GM23338 (cell line): ENCODE measurements around the gene EMP2. TPM values are rescaled to one million over a fixed set of nuclear protein-coding genes. Genes with fewer than 3 reads are reported as not detected.
"Not testable (repeated sequence)": the region's sequence is repeated elsewhere in the genome, so short reads cannot be mapped to it uniquely, and the experiment has no call there.

ENCODE experiments used
- ATAC-seq: fragments of 200-7000 bp; cut with Tn5 transposase; 3 replicates; pipeline ENCODE4 v1.9.1; 2020
- DNase-seq: peaks from one replicate; pipeline ENCODE4 v3.0.0-alpha.2; 2015; ENCODE audit warnings: low spot score
- H2AFZ ChIP-seq: fragments of 200-600 bp; sonication (generic); 2 replicates; pipeline ENCODE4 v1.8.0; 2016; ENCODE audit warnings: antibody characterized with exemption, mild to moderate bottlenecking, moderate library complexity
- H3F3A ChIP-seq: fragments of 200-600 bp; sonication (generic); replicated peaks from 2 replicates; pipeline ENCODE4 v1.8.0; 2017; ENCODE audit warnings: antibody characterized with exemption, mixed run types, low read depth
- H3K27ac ChIP-seq: fragments of 200-600 bp; sonication (generic); 2 replicates; pipeline ENCODE4 v1.6.1; 2016; ENCODE audit warnings: low read depth
- H3K27me3 ChIP-seq: fragments of 200-600 bp; sonication (generic); 2 replicates; pipeline ENCODE4 v1.8.0; 2016; ENCODE audit warnings: mild to moderate bottlenecking, mixed run types, moderate library complexity; ENCODE audit not compliant: insufficient read depth
- H3K36me3 ChIP-seq: fragments of 200-600 bp; sonication (generic); 2 replicates; pipeline ENCODE4 v1.8.0; 2016; ENCODE audit warnings: mild to moderate bottlenecking; ENCODE audit not compliant: insufficient read depth
- H3K4me1 ChIP-seq: fragments of 200-600 bp; sonication (generic); 2 replicates; pipeline ENCODE4 v1.8.0; 2016; ENCODE audit warnings: mild to moderate bottlenecking, moderate library complexity; ENCODE audit not compliant: insufficient read depth
- H3K4me2 ChIP-seq: fragments of 200-600 bp; sonication (generic); 2 replicates; pipeline ENCODE4 v1.7.1; 2017; ENCODE audit warnings: mixed run types
- H3K4me3 ChIP-seq: fragments of 200-600 bp; sonication (generic); 2 replicates; pipeline ENCODE4 v1.6.1; 2016; ENCODE audit warnings: mixed run types
- H3K79me2 ChIP-seq: fragments of 200-600 bp; sonication (generic); replicated peaks from 2 replicates; pipeline ENCODE4 v1.8.0; 2017; ENCODE audit warnings: mild to moderate bottlenecking; ENCODE audit not compliant: insufficient read depth
- H3K9me2 ChIP-seq: fragments of 200-600 bp; sonication (generic); 2 replicates; pipeline ENCODE4 v1.8.0; 2017; ENCODE audit not compliant: insufficient read depth
- H4K20me1 ChIP-seq: fragments of 200-600 bp; sonication (generic); replicated peaks from 2 replicates; pipeline ENCODE4 v1.8.0; 2017; ENCODE audit warnings: mild to moderate bottlenecking; ENCODE audit not compliant: insufficient read depth
- H3K27ac Mint-ChIP-seq: 2 replicates; pipeline ENCODE4 v1.8.0; 2020; ENCODE audit warnings: inconsistent platforms, mild to moderate bottlenecking, moderate library complexity, mixed read lengths
- H3K27me3 Mint-ChIP-seq: 3 replicates; pipeline ENCODE4 v1.8.0; 2022; ENCODE audit warnings: low read depth, mild to moderate bottlenecking, moderate library complexity, mixed read lengths, inconsistent platforms; ENCODE audit not compliant: insufficient read depth, poor library complexity
- H3K36me3 Mint-ChIP-seq: 3 replicates; pipeline ENCODE4 v1.8.0; 2021; ENCODE audit warnings: low read depth, mild to moderate bottlenecking, inconsistent platforms, moderate library complexity, mixed read lengths
- H3K4me1 Mint-ChIP-seq: 3 replicates; pipeline ENCODE4 v1.8.0; 2020; ENCODE audit warnings: mild to moderate bottlenecking, inconsistent platforms, mixed read lengths
- H3K4me3 Mint-ChIP-seq: 3 replicates; pipeline ENCODE4 v1.8.0; 2021; ENCODE audit warnings: moderate library complexity, mild to moderate bottlenecking, inconsistent platforms, mixed read lengths
- H3K9me3 Mint-ChIP-seq: 3 replicates; pipeline ENCODE4 v1.8.0; 2020; ENCODE audit warnings: moderate library complexity, mild to moderate bottlenecking, inconsistent platforms, mixed read lengths
- EZH2 ChIP-seq: fragments of 200-600 bp; sonication (generic); IDR thresholded peaks from one replicate; pipeline ENCODE4 v1.8.0; 2017; ENCODE audit warnings: antibody characterized with exemption, mild to moderate bottlenecking, low read depth; ENCODE audit not compliant: unreplicated experiment
- JUNB ChIP-seq: IDR thresholded peaks from one replicate; pipeline ENCODE4 v1.6.1; 2016; ENCODE audit warnings: antibody characterized with exemption; ENCODE audit not compliant: unreplicated experiment
- NANOG ChIP-seq: IDR thresholded peaks from 2 replicates; pipeline ENCODE4 v1.6.1; 2016; ENCODE audit warnings: antibody characterized with exemption, borderline replicate concordance
- POLR2AphosphoS5 ChIP-seq: IDR thresholded peaks from 2 replicates; pipeline ENCODE4 v1.6.1; 2016; ENCODE audit warnings: antibody characterized with exemption, low read depth
- STAT1 ChIP-seq: IDR thresholded peaks from one replicate; pipeline ENCODE4 v1.6.1; 2016; ENCODE audit warnings: antibody characterized with exemption; ENCODE audit not compliant: unreplicated experiment
- ZNF114 ChIP-seq: fragments of 250-450 bp; sonication (Bioruptor Pico); IDR thresholded peaks from 2 replicates; pipeline ENCODE4 v1.5.0; 2020; ENCODE audit warnings: mild to moderate bottlenecking, moderate library complexity
- ZNF331 ChIP-seq: fragments of 250-450 bp; sonication (Bioruptor Pico); IDR thresholded peaks from 2 replicates; pipeline ENCODE4 v1.5.0; 2020; ENCODE audit warnings: low read depth, mild to moderate bottlenecking, moderate library complexity
- polyA plus RNA-seq: library from polyadenylated mRNA; unstranded; fragments of >200 nt; fragmentation: Nextera tagmentation; extraction: Ambion mirVana; gene quantifications from 2 replicates; pipeline ENCODE4 v1.2.1, GENCODE V29; 2016
- total RNA-seq: library from RNA; depleted of rRNA; stranded (reverse); fragments of >200 nt; shearing (Covaris generic); gene quantifications from 2 replicates; pipeline ENCODE4 v1.2.3, GENCODE V29; 2014
- TF ChIP-seq, protein P1 (sequence below): fragments of 250-450 bp; sonication (Bioruptor Pico); IDR thresholded peaks from 2 replicates; pipeline ENCODE4 v1.5.0; 2020; ENCODE audit warnings: mild to moderate bottlenecking, moderate library complexity
- TF ChIP-seq, protein P2 (sequence below), 2 experiments: fragments of 200-600 bp in 1 of 2; sonication (generic) in 1 of 2; conservative IDR thresholded peaks; 2 replicates each; pipeline versions ENCODE4 v1.5.1 to v1.6.1; 2016 to 2017; ENCODE audit warnings: antibody characterized with exemption in 2 of 2, low read depth in 2 of 2, mild to moderate bottlenecking in 2 of 2, moderate library complexity in 1 of 2
- TF ChIP-seq, protein P3 (sequence below): IDR thresholded peaks from 2 replicates; pipeline ENCODE4 v1.6.1; 2016; ENCODE audit warnings: antibody characterized with exemption

The EMP2 gene
- total and polyA plus RNA-seq, 2 experiments from 2014 or later: 7.3 to 40.1 TPM

DNA sequence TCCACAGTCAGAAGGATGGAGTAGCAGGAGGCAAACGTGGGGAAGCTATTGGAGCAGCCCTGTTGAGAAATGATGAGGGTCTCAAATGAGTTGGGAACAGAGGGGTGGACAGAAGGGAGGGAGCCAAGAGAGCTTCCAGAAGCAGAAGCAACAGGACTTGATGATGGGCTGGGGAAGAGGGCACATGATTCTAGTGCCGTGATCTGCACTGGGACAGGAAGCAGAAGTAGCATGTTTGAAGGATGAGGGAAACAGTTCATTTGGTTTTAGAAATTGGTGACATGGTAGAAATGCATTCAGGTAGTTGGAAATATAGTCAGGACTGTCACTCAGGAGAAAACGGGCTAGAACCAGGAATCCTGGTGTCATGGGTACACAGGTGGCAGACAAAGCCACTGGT lies 19.4 kb downstream of the EMP2 start (continued):
- TF ChIP-seq, protein P1, sequence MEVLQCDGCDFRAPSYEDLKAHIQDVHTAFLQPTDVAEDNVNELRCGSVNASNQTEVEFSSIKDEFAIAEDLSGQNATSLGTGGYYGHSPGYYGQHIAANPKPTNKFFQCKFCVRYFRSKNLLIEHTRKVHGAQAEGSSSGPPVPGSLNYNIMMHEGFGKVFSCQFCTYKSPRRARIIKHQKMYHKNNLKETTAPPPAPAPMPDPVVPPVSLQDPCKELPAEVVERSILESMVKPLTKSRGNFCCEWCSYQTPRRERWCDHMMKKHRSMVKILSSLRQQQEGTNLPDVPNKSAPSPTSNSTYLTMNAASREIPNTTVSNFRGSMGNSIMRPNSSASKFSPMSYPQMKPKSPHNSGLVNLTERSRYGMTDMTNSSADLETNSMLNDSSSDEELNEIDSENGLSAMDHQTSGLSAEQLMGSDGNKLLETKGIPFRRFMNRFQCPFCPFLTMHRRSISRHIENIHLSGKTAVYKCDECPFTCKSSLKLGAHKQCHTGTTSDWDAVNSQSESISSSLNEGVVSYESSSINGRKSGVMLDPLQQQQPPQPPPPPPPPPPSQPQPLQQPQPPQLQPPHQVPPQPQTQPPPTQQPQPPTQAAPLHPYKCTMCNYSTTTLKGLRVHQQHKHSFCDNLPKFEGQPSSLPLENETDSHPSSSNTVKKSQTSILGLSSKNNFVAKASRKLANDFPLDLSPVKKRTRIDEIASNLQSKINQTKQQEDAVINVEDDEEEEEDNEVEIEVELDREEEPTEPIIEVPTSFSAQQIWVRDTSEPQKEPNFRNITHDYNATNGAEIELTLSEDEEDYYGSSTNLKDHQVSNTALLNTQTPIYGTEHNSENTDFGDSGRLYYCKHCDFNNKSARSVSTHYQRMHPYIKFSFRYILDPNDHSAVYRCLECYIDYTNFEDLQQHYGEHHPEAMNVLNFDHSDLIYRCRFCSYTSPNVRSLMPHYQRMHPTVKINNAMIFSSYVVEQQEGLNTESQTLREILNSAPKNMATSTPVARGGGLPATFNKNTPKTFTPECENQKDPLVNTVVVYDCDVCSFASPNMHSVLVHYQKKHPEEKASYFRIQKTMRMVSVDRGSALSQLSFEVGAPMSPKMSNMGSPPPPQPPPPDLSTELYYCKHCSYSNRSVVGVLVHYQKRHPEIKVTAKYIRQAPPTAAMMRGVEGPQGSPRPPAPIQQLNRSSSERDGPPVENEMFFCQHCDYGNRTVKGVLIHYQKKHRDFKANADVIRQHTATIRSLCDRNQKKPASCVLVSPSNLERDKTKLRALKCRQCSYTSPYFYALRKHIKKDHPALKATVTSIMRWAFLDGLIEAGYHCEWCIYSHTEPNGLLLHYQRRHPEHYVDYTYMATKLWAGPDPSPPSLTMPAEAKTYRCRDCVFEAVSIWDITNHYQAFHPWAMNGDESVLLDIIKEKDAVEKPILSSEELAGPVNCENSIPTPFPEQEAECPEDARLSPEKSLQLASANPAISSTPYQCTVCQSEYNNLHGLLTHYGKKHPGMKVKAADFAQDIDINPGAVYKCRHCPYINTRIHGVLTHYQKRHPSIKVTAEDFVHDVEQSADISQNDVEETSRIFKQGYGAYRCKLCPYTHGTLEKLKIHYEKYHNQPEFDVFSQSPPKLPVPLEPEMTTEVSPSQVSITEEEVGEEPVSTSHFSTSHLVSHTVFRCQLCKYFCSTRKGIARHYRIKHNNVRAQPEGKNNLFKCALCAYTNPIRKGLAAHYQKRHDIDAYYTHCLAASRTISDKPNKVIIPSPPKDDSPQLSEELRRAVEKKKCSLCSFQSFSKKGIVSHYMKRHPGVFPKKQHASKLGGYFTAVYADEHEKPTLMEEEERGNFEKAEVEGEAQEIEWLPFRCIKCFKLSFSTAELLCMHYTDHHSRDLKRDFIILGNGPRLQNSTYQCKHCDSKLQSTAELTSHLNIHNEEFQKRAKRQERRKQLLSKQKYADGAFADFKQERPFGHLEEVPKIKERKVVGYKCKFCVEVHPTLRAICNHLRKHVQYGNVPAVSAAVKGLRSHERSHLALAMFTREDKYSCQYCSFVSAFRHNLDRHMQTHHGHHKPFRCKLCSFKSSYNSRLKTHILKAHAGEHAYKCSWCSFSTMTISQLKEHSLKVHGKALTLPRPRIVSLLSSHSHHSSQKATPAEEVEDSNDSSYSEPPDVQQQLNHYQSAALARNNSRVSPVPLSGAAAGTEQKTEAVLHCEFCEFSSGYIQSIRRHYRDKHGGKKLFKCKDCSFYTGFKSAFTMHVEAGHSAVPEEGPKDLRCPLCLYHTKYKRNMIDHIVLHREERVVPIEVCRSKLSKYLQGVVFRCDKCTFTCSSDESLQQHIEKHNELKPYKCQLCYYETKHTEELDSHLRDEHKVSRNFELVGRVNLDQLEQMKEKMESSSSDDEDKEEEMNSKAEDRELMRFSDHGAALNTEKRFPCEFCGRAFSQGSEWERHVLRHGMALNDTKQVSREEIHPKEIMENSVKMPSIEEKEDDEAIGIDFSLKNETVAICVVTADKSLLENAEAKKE (CRISPR knock-in tag): no peak
- TF ChIP-seq NANOG: no peak

DNA sequence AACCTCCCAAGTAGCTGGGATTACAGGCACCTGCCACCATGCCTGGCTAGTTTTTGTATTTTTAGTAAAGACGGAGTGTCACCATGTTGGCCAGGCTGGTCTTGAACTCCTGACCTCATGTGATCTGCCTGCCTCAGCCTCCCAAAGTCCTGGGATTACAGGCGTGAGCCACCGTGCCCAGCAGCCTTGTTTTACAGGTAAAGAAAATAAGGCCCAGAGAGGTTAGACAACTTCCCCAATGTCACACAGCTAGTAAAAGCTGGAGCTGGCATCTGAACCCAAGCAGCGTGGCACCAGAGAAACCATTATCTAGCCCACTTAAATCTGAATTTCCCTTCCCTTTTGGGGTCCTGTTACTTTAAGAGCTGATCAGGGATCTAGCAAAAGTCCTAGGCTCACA lies 20.6 kb downstream of the EMP2 start:
- not testable (repeated sequence) for H3K27ac ChIP-seq, H4K20me1 ChIP-seq, H3F3A ChIP-seq, H3K4me2 ChIP-seq, H3K4me3 ChIP-seq, H3K4me1 ChIP-seq, ATAC-seq, H3K4me1 Mint-ChIP-seq, H3K9me2 ChIP-seq, H3K27me3 ChIP-seq, DNase-seq, H3K4me3 Mint-ChIP-seq, H3K27me3 Mint-ChIP-seq, H3K79me2 ChIP-seq, H3K36me3 ChIP-seq, H3K27ac Mint-ChIP-seq, H2AFZ ChIP-seq
- Mint-ChIP-seq H3K9me3 (peaks cover 34% of the 10 kb centered on the region), H3K36me3 (peaks cover 21% of the 10 kb centered on the region)

DNA sequence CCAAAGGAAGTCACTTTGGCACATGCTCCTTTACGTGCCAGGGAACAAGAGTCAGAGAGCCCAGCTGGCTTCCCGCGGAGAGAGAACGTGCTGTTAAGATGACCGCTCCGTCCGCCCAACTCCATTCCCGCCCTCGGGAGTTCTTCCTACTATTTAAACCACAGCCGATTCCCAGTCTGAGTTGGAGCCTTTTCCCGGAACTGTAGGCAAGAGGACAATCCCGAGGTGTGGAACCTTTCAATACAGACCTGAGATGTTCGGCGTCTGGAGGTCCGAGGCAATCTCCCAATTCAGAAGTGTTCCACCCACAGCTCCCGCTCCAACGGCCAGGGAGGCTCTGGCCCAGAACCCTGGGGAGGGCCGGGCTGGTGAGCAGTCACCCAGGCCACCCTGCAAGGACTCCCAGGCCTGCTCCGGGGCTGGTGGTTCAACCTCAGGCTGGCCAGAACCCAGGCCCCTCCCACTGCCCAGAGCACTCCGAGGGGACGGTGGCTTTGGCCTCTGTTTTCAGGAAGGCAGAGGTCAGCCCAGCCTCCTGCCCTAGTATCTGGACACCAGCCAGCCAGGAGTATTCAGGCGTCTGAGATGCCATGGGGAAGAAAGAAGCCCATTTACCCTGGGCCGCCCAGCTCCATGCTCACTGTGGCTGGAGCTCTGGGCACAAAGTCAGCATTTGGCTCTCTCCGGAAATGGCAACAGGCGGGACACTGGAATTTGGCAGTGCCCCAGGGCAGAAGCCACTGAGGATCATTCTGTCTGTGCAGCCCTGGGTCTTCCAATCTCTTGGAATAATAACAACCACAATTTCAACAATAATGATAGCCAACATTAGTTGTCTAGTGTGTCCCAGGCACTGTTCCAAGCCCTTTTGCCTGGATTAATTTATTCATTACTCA lies 21.4 kb downstream of the EMP2 start:
- Histone ChIP-seq H3K27me3 (no peaks in the 10 kb centered on the region), H3K27ac (no peak overlapping the region), H3K36me3 (no peaks in the 10 kb centered on the region), H3K9me2 (no peaks in the 10 kb centered on the region), H2AFZ (no peak overlapping the region), H3K4me2 (no peak overlapping the region), H3K79me2 (no peaks in the 10 kb centered on the region), H3K4me1 (no peaks in the 10 kb centered on the region), H4K20me1 (no peaks in the 10 kb centered on the region; the same call in 1 of the 2 replicates), H3F3A (no peaks in the 10 kb centered on the region), H3K4me3 (no peak overlapping the region)
- Mint-ChIP-seq H3K4me3 (no peak overlapping the region), H3K4me1 (no peaks in the 10 kb centered on the region), H3K36me3 (peaks cover 15% of the 10 kb centered on the region), H3K27ac (no peak overlapping the region), H3K27me3 (peaks cover 1% of the 10 kb centered on the region), H3K9me3 (peaks cover 27% of the 10 kb centered on the region)
- DNase-seq: no peak
- no peak for ATAC-seq
- TF ChIP-seq ZNF331 (CRISPR knock-in tag) (no peak), STAT1 (no peak), NANOG (no peak), JUNB (no peak), EZH2 (no peak), POLR2AphosphoS5 (no peak), ZNF114 (no peak)
- TF ChIP-seq, protein P2, sequence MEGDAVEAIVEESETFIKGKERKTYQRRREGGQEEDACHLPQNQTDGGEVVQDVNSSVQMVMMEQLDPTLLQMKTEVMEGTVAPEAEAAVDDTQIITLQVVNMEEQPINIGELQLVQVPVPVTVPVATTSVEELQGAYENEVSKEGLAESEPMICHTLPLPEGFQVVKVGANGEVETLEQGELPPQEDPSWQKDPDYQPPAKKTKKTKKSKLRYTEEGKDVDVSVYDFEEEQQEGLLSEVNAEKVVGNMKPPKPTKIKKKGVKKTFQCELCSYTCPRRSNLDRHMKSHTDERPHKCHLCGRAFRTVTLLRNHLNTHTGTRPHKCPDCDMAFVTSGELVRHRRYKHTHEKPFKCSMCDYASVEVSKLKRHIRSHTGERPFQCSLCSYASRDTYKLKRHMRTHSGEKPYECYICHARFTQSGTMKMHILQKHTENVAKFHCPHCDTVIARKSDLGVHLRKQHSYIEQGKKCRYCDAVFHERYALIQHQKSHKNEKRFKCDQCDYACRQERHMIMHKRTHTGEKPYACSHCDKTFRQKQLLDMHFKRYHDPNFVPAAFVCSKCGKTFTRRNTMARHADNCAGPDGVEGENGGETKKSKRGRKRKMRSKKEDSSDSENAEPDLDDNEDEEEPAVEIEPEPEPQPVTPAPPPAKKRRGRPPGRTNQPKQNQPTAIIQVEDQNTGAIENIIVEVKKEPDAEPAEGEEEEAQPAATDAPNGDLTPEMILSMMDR (conservative IDR thresholded peaks at IDR 0.05; ENCODE audit: low read depth in 2 of 2): no peak
- TF ChIP-seq, protein P3, sequence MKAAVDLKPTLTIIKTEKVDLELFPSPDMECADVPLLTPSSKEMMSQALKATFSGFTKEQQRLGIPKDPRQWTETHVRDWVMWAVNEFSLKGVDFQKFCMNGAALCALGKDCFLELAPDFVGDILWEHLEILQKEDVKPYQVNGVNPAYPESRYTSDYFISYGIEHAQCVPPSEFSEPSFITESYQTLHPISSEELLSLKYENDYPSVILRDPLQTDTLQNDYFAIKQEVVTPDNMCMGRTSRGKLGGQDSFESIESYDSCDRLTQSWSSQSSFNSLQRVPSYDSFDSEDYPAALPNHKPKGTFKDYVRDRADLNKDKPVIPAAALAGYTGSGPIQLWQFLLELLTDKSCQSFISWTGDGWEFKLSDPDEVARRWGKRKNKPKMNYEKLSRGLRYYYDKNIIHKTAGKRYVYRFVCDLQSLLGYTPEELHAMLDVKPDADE: no peak
